ENCODE results near the gene OTOGL.

Gene OTOGL

GRCh38 chr12:80187660-80188090 lies 88.3 kb downstream of the OTOGL start:
- H3K36me3 ChIP-seq (ENCODE audit: control insufficient read depth in 1 of 2, insufficient read depth in 2 of 2, low read depth in 1 of 2, low read length in 2 of 2) = no peaks in the 10 kb centered on the region
- no peak overlapping the region for H4K91ac ChIP-seq (ENCODE audit: low read length)
- H3K18ac ChIP-seq (ENCODE audit: low read depth in 1 of 2, low read length in 2 of 2) = peak overlapping the region; percentile 11 to 82
- peak overlapping the region; percentile 46 for H4K8ac ChIP-seq (ENCODE audit: low read length)
- H2BK12ac ChIP-seq (ENCODE audit: low read length in 2 of 2) = peak overlapping the region; percentile 49 to 83
- no peak overlapping the region for H2BK120ac ChIP-seq (ENCODE audit: low read depth, low read length)
- no peak overlapping the region for H2AFZ ChIP-seq (ENCODE audit: low read depth, low read length)
- H3K23ac ChIP-seq (ENCODE audit: low read length in 2 of 2) = peak overlapping the region in 1 of 2 experiments; percentile 89
- peak overlapping the region; percentile 88 for H3K9ac ChIP-seq (ENCODE audit: low read length)
- no peak overlapping the region for H3K14ac ChIP-seq (ENCODE audit: low read length in 2 of 2)
- no peaks in the 10 kb centered on the region for H3K27me3 ChIP-seq (ENCODE audit: control insufficient read depth in 1 of 2, insufficient read depth in 1 of 2, low read length in 2 of 2)
- peaks cover 2% of the 10 kb centered on the region for H3K4me1 ChIP-seq (ENCODE audit: control insufficient read depth, insufficient read depth, low read depth, low read length)
- no peak overlapping the region for H2BK15ac ChIP-seq (ENCODE audit: low read depth, poor library complexity, severe bottlenecking)
- H2AK5ac ChIP-seq (ENCODE audit: low read length, severe bottlenecking) = peak overlapping the region; percentile 56
- H3K9me3 ChIP-seq (ENCODE audit: control insufficient read depth, low read length) = no peaks in the 10 kb centered on the region
- peak; percentile 74 for DNase-seq
- H3K27ac ChIP-seq (ENCODE audit: low read length, poor library complexity, severe bottlenecking) = no peak overlapping the region
- H3K4me3 ChIP-seq (ENCODE audit: insufficient read depth in 1 of 2, low read depth in 1 of 2, low read length in 2 of 2) = no peak overlapping the region
- H3K4me2 ChIP-seq (ENCODE audit: low read length, poor library complexity, severe bottlenecking) = no peak overlapping the region
- no peaks in the 10 kb centered on the region for H3K79me1 ChIP-seq (replicated peaks; ENCODE audit: low read length, poor library complexity, severe bottlenecking)
- H2BK5ac ChIP-seq (ENCODE audit: low read depth, low read length, poor library complexity, severe bottlenecking) = no peak overlapping the region
- H3K4ac ChIP-seq (ENCODE audit: low read depth in 1 of 2, low read length in 2 of 2) = no peak overlapping the region
- 9% methylated on average over 2 of the region's 2 CpGs for WGBS

- Histone ChIP-seq H3K4me3 (ENCODE audit: insufficient read depth in 1 of 2, low read depth in 1 of 2, low read length in 2 of 2) (no peak overlapping the region), H2BK15ac (ENCODE audit: low read depth, poor library complexity, severe bottlenecking) (no peak overlapping the region), H2AFZ (ENCODE audit: low read depth, low read length) (no peak overlapping the region), H4K8ac (ENCODE audit: low read length) (no peak overlapping the region), H2BK12ac (ENCODE audit: low read length in 2 of 2) (no peak overlapping the region), H2BK120ac (ENCODE audit: low read depth, low read length) (no peak overlapping the region), H3K27me3 (ENCODE audit: control insufficient read depth in 1 of 2, insufficient read depth in 1 of 2, low read length in 2 of 2) (no peaks in the 10 kb centered on the region), H3K79me1 (replicated peaks; ENCODE audit: low read length, poor library complexity, severe bottlenecking) (no peaks in the 10 kb centered on the region), H3K4ac (ENCODE audit: low read depth in 1 of 2, low read length in 2 of 2) (no peak overlapping the region), H3K14ac (ENCODE audit: low read length in 2 of 2) (no peak overlapping the region), H3K27ac (ENCODE audit: low read length, poor library complexity, severe bottlenecking) (no peak overlapping the region), H4K91ac (ENCODE audit: low read length) (no peak overlapping the region), H3K18ac (ENCODE audit: low read depth in 1 of 2, low read length in 2 of 2) (no peak overlapping the region), H3K23ac (ENCODE audit: low read length in 2 of 2) (no peak overlapping the region), H3K9me3 (ENCODE audit: control insufficient read depth, low read length) (no peaks in the 10 kb centered on the region), H3K36me3 (ENCODE audit: control insufficient read depth in 1 of 2, insufficient read depth in 2 of 2, low read depth in 1 of 2, low read length in 2 of 2) (no peaks in the 10 kb centered on the region), H3K4me1 (ENCODE audit: control insufficient read depth, insufficient read depth, low read depth, low read length) (peaks cover 2% of the 10 kb centered on the region), H2AK5ac (ENCODE audit: low read length, severe bottlenecking) (no peak overlapping the region), H3K4me2 (ENCODE audit: low read length, poor library complexity, severe bottlenecking) (no peak overlapping the region), H3K9ac (ENCODE audit: low read length) (no peak overlapping the region), H2BK5ac (ENCODE audit: low read depth, low read length, poor library complexity, severe bottlenecking) (no peak overlapping the region)
- DNase-seq = peak; percentile 49
- no CpG with 5 or more reads among the region's 2 CpGs for WGBS
Observed at GRCh38 chr12:80188576-80188975, 89.2 kb downstream of the OTOGL start.

GRCh38 chr12:80189241-80189640 lies 89.9 kb downstream of the OTOGL start:
- peaks cover 2% of the 10 kb centered on the region for H3K4me1 ChIP-seq (ENCODE audit: control insufficient read depth, insufficient read depth, low read depth, low read length)
- H2BK12ac ChIP-seq (ENCODE audit: low read length in 2 of 2) = no peak overlapping the region
- no peaks in the 10 kb centered on the region for H3K27me3 ChIP-seq (ENCODE audit: control insufficient read depth in 1 of 2, insufficient read depth in 1 of 2, low read length in 2 of 2)
- no peaks in the 10 kb centered on the region for H3K79me1 ChIP-seq (replicated peaks; ENCODE audit: low read length, poor library complexity, severe bottlenecking)
- no peak overlapping the region for H4K8ac ChIP-seq (ENCODE audit: low read length)
- H3K4me2 ChIP-seq (ENCODE audit: low read length, poor library complexity, severe bottlenecking) = no peak overlapping the region
- no peak overlapping the region for H2AK5ac ChIP-seq (ENCODE audit: low read length, severe bottlenecking)
- H3K36me3 ChIP-seq (ENCODE audit: control insufficient read depth in 1 of 2, insufficient read depth in 2 of 2, low read depth in 1 of 2, low read length in 2 of 2) = no peaks in the 10 kb centered on the region
- H3K9ac ChIP-seq (ENCODE audit: low read length) = no peak overlapping the region
- DNase-seq = peak; percentile 42
- H2BK15ac ChIP-seq (ENCODE audit: low read depth, poor library complexity, severe bottlenecking) = no peak overlapping the region
- no peaks in the 10 kb centered on the region for H3K9me3 ChIP-seq (ENCODE audit: control insufficient read depth, low read length)
- peak overlapping the region; percentile 15 for H2BK120ac ChIP-seq (ENCODE audit: low read depth, low read length)
- H3K18ac ChIP-seq (ENCODE audit: low read depth in 1 of 2, low read length in 2 of 2) = no peak overlapping the region
- no peak overlapping the region for H3K27ac ChIP-seq (ENCODE audit: low read length, poor library complexity, severe bottlenecking)
- H3K4ac ChIP-seq (ENCODE audit: low read depth in 1 of 2, low read length in 2 of 2) = no peak overlapping the region
- no peak overlapping the region for H3K23ac ChIP-seq (ENCODE audit: low read length in 2 of 2)
- H4K91ac ChIP-seq (ENCODE audit: low read length) = no peak overlapping the region
- no peak overlapping the region for H3K14ac ChIP-seq (ENCODE audit: low read length in 2 of 2)
- no peak overlapping the region for H3K4me3 ChIP-seq (ENCODE audit: insufficient read depth in 1 of 2, low read depth in 1 of 2, low read length in 2 of 2)
- no peak overlapping the region for H2BK5ac ChIP-seq (ENCODE audit: low read depth, low read length, poor library complexity, severe bottlenecking)
- H2AFZ ChIP-seq (ENCODE audit: low read depth, low read length) = no peak overlapping the region

GRCh38 chr12:80190001-80190400 lies 90.7 kb downstream of the OTOGL start:
- Histone ChIP-seq H3K23ac (ENCODE audit: low read length in 2 of 2) (no peak overlapping the region), H3K36me3 (ENCODE audit: control insufficient read depth in 1 of 2, insufficient read depth in 2 of 2, low read depth in 1 of 2, low read length in 2 of 2) (no peaks in the 10 kb centered on the region), H3K27me3 (ENCODE audit: control insufficient read depth in 1 of 2, insufficient read depth in 1 of 2, low read length in 2 of 2) (no peaks in the 10 kb centered on the region), H3K18ac (ENCODE audit: low read depth in 1 of 2, low read length in 2 of 2) (no peak overlapping the region), H2BK120ac (ENCODE audit: low read depth, low read length) (no peak overlapping the region), H3K27ac (ENCODE audit: low read length, poor library complexity, severe bottlenecking) (no peak overlapping the region), H4K8ac (ENCODE audit: low read length) (no peak overlapping the region), H3K79me1 (replicated peaks; ENCODE audit: low read length, poor library complexity, severe bottlenecking) (no peaks in the 10 kb centered on the region), H3K4me1 (ENCODE audit: control insufficient read depth, insufficient read depth, low read depth, low read length) (peaks cover 2% of the 10 kb centered on the region), H3K4ac (ENCODE audit: low read depth in 1 of 2, low read length in 2 of 2) (peak overlapping the region in 1 of 2 experiments; percentile 73), H3K14ac (ENCODE audit: low read length in 2 of 2) (no peak overlapping the region), H2AFZ (ENCODE audit: low read depth, low read length) (no peak overlapping the region), H3K4me3 (ENCODE audit: insufficient read depth in 1 of 2, low read depth in 1 of 2, low read length in 2 of 2) (no peak overlapping the region), H3K9ac (ENCODE audit: low read length) (no peak overlapping the region), H3K9me3 (ENCODE audit: control insufficient read depth, low read length) (no peaks in the 10 kb centered on the region), H4K91ac (ENCODE audit: low read length) (no peak overlapping the region), H2BK12ac (ENCODE audit: low read length in 2 of 2) (peak overlapping the region in 1 of 2 experiments; percentile 39), H2BK5ac (ENCODE audit: low read depth, low read length, poor library complexity, severe bottlenecking) (no peak overlapping the region), H2AK5ac (ENCODE audit: low read length, severe bottlenecking) (no peak overlapping the region), H2BK15ac (ENCODE audit: low read depth, poor library complexity, severe bottlenecking) (no peak overlapping the region), H3K4me2 (ENCODE audit: low read length, poor library complexity, severe bottlenecking) (no peak overlapping the region)
- DNase-seq = peak; percentile 38
- no CpG with 5 or more reads among the region's 4 CpGs for WGBS
